Endodermal cell (in vitro differentiated cells): Measurements from ENCODE around the gene CCZ1B. TPM values are rescaled to one million over a fixed set of nuclear protein-coding genes. Genes with fewer than 3 reads are reported as not detected.
"Not testable (repeated sequence)": the region's sequence is repeated elsewhere in the genome, so short reads cannot be mapped to it uniquely, and the experiment has no call there.

Experiments used
- DNase-seq: peaks from one replicate; pipeline ENCODE4 v3.0.0-alpha.2; 2017
- H3K27ac ChIP-seq: 2 replicates; pipeline ENCODE4 v1.5.1; 2013; ENCODE audit warnings: mild to moderate bottlenecking, low read depth, low read length, moderate library complexity
- H3K27me3 ChIP-seq: 2 replicates; pipeline ENCODE4 v1.6.1; 2013; ENCODE audit warnings: mild to moderate bottlenecking, low read length, moderate library complexity; ENCODE audit not compliant: insufficient read depth, control insufficient read depth, poor library complexity, severe bottlenecking
- H3K36me3 ChIP-seq: 2 replicates; pipeline ENCODE4 v1.7.0; 2013; ENCODE audit warnings: mild to moderate bottlenecking, low read length, moderate library complexity; ENCODE audit not compliant: control insufficient read depth, insufficient read depth
- H3K4me1 ChIP-seq: one replicate; pipeline ENCODE4 v1.7.0; 2013; ENCODE audit warnings: low read length; ENCODE audit not compliant: control insufficient read depth, insufficient read depth
- H3K4me3 ChIP-seq: 2 replicates; pipeline ENCODE4 v1.5.1; 2013; ENCODE audit warnings: mild to moderate bottlenecking, low read length, moderate library complexity
- H3K9ac ChIP-seq: 2 replicates; pipeline ENCODE4 v1.6.1; 2013; ENCODE audit warnings: mild to moderate bottlenecking, low read length, moderate library complexity; ENCODE audit not compliant: poor library complexity, severe bottlenecking; ENCODE audit errors: extremely low read depth
- H3K9me3 ChIP-seq: 2 replicates; pipeline ENCODE4 v1.6.1; 2013; ENCODE audit warnings: mild to moderate bottlenecking, low read length, moderate library complexity; ENCODE audit not compliant: control insufficient read depth
- H3K27ac Mint-ChIP-seq: 2 replicates; pipeline ENCODE4 v1.8.0; 2020; ENCODE audit warnings: mixed read lengths
- H3K27me3 Mint-ChIP-seq: 2 replicates; pipeline ENCODE4 v1.8.0; 2021; ENCODE audit warnings: mild to moderate bottlenecking, mixed read lengths; ENCODE audit not compliant: insufficient read depth
- H3K36me3 Mint-ChIP-seq: 2 replicates; pipeline ENCODE4 v1.8.0; 2020; ENCODE audit warnings: low read depth, mixed read lengths
- H3K4me1 Mint-ChIP-seq: 2 replicates; pipeline ENCODE4 v1.8.0; 2020; ENCODE audit warnings: mixed read lengths
- H3K4me3 Mint-ChIP-seq: 2 replicates; pipeline ENCODE4 v1.8.0; 2020; ENCODE audit warnings: mild to moderate bottlenecking, moderate library complexity, mixed read lengths
- H3K9me3 Mint-ChIP-seq: 2 replicates; pipeline ENCODE4 v1.8.0; 2020; ENCODE audit warnings: mild to moderate bottlenecking, mixed read lengths
- WGBS, 2 experiments: methylation state at CpG; one replicate each; pipeline versions ENCODE4 v1.1.5 to v1.1.7; 2013; ENCODE audit warnings: missing lambda C conversion rate in 2 of 2, mixed read lengths in 1 of 2; ENCODE audit not compliant: insufficient coverage in 1 of 2, insufficient read length in 1 of 2; 5-methylcytosine and 5-hydroxymethylcytosine counted together
- total RNA-seq, 2 donors: library from RNA; stranded (reverse); fragmentation: NEBNext Ultra II Directional in 1 of 2; extraction: Animal tissue kit (Norgen Biotek cat#: 25700) in 1 of 2; gene quantifications; 2 replicates in 1 of 2; 3 replicates in 1 of 2; pipeline ENCODE4 v1.2.1, GENCODE V29; 2021

Gene CCZ1B
- total RNA-seq, 2 donors from 2014 or later = 84.7 to 93.7 TPM

GRCh38 chr7:6825236-6826125 is 594 bp downstream of the CCZ1B start:
- H3K4me1 ChIP-seq, H3K4me1 Mint-ChIP-seq, H3K9me3 ChIP-seq, DNase-seq, H3K27me3 Mint-ChIP-seq, H3K9ac ChIP-seq, H3K27ac ChIP-seq, H3K27me3 ChIP-seq, H3K9me3 Mint-ChIP-seq, H3K27ac Mint-ChIP-seq: not testable (repeated sequence)
- no CpG with 5 or more reads among the region's 42 CpGs for WGBS, 2 experiments
- H3K36me3 ChIP-seq = peaks cover 13% of the 10 kb centered on the region
- peak overlapping the region; percentile 76 for H3K4me3 ChIP-seq
- H3K36me3 Mint-ChIP-seq = peaks cover 16% of the 10 kb centered on the region
- peak overlapping the region; percentile 78 for H3K4me3 Mint-ChIP-seq

GRCh38 chr7:6821622-6822021 is 4.5 kb downstream of the CCZ1B start:
- H3K36me3 ChIP-seq = peaks cover 23% of the 10 kb centered on the region
- not testable (repeated sequence) for H3K4me3 Mint-ChIP-seq, H3K9me3 ChIP-seq, H3K4me1 Mint-ChIP-seq, H3K4me3 ChIP-seq, DNase-seq, H3K27me3 Mint-ChIP-seq, H3K9ac ChIP-seq, H3K27ac Mint-ChIP-seq, H3K9me3 Mint-ChIP-seq, H3K4me1 ChIP-seq, H3K27me3 ChIP-seq, H3K27ac ChIP-seq
- peaks cover 32% of the 10 kb centered on the region for H3K36me3 Mint-ChIP-seq
- WGBS, 2 experiments = 94 to 100% methylated on average over 2 to 6 of the region's 6 CpGs

- H3K4me1 ChIP-seq, H3K27me3 ChIP-seq, H3K4me1 Mint-ChIP-seq, H3K27ac ChIP-seq, H3K9ac ChIP-seq, H3K9me3 Mint-ChIP-seq, H3K9me3 ChIP-seq, H3K27ac Mint-ChIP-seq, DNase-seq, H3K4me3 ChIP-seq, H3K27me3 Mint-ChIP-seq, H3K4me3 Mint-ChIP-seq: not testable (repeated sequence)
- peaks cover 29% of the 10 kb centered on the region for H3K36me3 ChIP-seq
- WGBS, 2 experiments = 96% methylated on average over 5 of the region's 7 CpGs; no CpG with 5 or more reads in 1 of the 2 experiments
- peaks cover 40% of the 10 kb centered on the region for H3K36me3 Mint-ChIP-seq
Measured at GRCh38 chr7:6815470-6815869, 10.6 kb downstream of the CCZ1B start.

GRCh38 chr7:6813011-6813410 is 13.1 kb downstream of the CCZ1B start:
- not testable (repeated sequence) for H3K27me3 ChIP-seq, H3K4me3 ChIP-seq, H3K27ac Mint-ChIP-seq, H3K4me3 Mint-ChIP-seq, H3K9me3 Mint-ChIP-seq, H3K9me3 ChIP-seq, H3K27me3 Mint-ChIP-seq, DNase-seq, H3K4me1 ChIP-seq, H3K27ac ChIP-seq, H3K4me1 Mint-ChIP-seq, H3K9ac ChIP-seq
- peaks cover 23% of the 10 kb centered on the region for H3K36me3 ChIP-seq
- H3K36me3 Mint-ChIP-seq = peaks cover 29% of the 10 kb centered on the region
- 94 to 100% methylated on average over 2 of the region's 2 CpGs for WGBS, 2 experiments

- not testable (repeated sequence) for DNase-seq, H3K4me1 Mint-ChIP-seq, H3K9ac ChIP-seq, H3K9me3 ChIP-seq, H3K27me3 Mint-ChIP-seq, H3K4me3 Mint-ChIP-seq, H3K4me3 ChIP-seq, H3K9me3 Mint-ChIP-seq, H3K4me1 ChIP-seq, H3K36me3 Mint-ChIP-seq, H3K27me3 ChIP-seq, H3K27ac Mint-ChIP-seq, H3K27ac ChIP-seq, H3K36me3 ChIP-seq
- 57% methylated on average over 1 of the region's 6 CpGs; no CpG with 5 or more reads in 1 of the 2 experiments for WGBS, 2 experiments
Measured at GRCh38 chr7:6807959-6808358, 18.1 kb downstream of the CCZ1B start.

- H3K27ac Mint-ChIP-seq, H3K9ac ChIP-seq, H3K36me3 ChIP-seq, H3K27me3 ChIP-seq, H3K27ac ChIP-seq, H3K4me3 Mint-ChIP-seq, H3K9me3 Mint-ChIP-seq, H3K4me3 ChIP-seq, H3K9me3 ChIP-seq, DNase-seq, H3K4me1 Mint-ChIP-seq, H3K27me3 Mint-ChIP-seq, H3K36me3 Mint-ChIP-seq, H3K4me1 ChIP-seq: not testable (repeated sequence)
- no CpG with 5 or more reads among the region's 4 CpGs for WGBS, 2 experiments
Measured at GRCh38 chr7:6807393-6807918, 18.6 kb downstream of the CCZ1B start.

- H3K36me3 ChIP-seq, H3K4me1 Mint-ChIP-seq, DNase-seq, H3K36me3 Mint-ChIP-seq, H3K27ac ChIP-seq, H3K9ac ChIP-seq, H3K27me3 ChIP-seq, H3K27me3 Mint-ChIP-seq, H3K9me3 ChIP-seq, H3K4me3 ChIP-seq, H3K9me3 Mint-ChIP-seq, H3K4me1 ChIP-seq, H3K27ac Mint-ChIP-seq, H3K4me3 Mint-ChIP-seq: not testable (repeated sequence)
- WGBS, 2 experiments = 100% methylated on average over 1 of the region's 2 CpGs; no CpG with 5 or more reads in 1 of the 2 experiments
Measured at GRCh38 chr7:6800331-6800730, 25.7 kb downstream of the CCZ1B start.
